Activated CD4-positive, alpha-beta memory T cell treated with anti-CD3 and anti-CD28 coated beads for 36 hours (primary cell): ENCODE measurements around the gene SIGLEC11. TPM values are rescaled to one million over a fixed set of nuclear protein-coding genes. Genes with fewer than 3 reads are reported as not detected.
"Not testable (repeated sequence)": the region's sequence is repeated elsewhere in the genome, so short reads cannot be mapped to it uniquely, and the experiment has no call there.

Experiments
- CTCF ChIA-PET: fragments of 350-600 bp; sonication (Branson Sonifier 250); formaldehyde crosslinking; loops from one replicate; lab custom pipeline; 2021; ENCODE audit warnings: antibody characterized with exemption, inconsistent platforms; lab: Charles Lee
- POLR2A ChIA-PET: fragments of 350-600 bp; sonication (Branson Sonifier 250); formaldehyde crosslinking; loops from one replicate; lab custom pipeline; 2021; ENCODE audit warnings: antibody characterized with exemption; lab: Charles Lee
- DNase-seq: peaks from one replicate; pipeline ENCODE4 v3.0.0-alpha.2; 2020
- H3K27ac Mint-ChIP-seq: one replicate; pipeline ENCODE4 v1.8.0; 2021; ENCODE audit warnings: mixed read lengths
- H3K27me3 Mint-ChIP-seq: one replicate; pipeline ENCODE4 v1.8.0; 2021; ENCODE audit warnings: mixed read lengths
- H3K36me3 Mint-ChIP-seq: one replicate; pipeline ENCODE4 v1.8.0; 2021; ENCODE audit warnings: mixed read lengths
- H3K4me1 Mint-ChIP-seq: one replicate; pipeline ENCODE4 v1.8.0; 2021; ENCODE audit warnings: low read depth, mixed read lengths
- H3K4me3 Mint-ChIP-seq: one replicate; pipeline ENCODE4 v1.8.0; 2021; ENCODE audit warnings: mild to moderate bottlenecking, mixed read lengths
- H3K9me3 Mint-ChIP-seq: one replicate; pipeline ENCODE4 v1.8.0; 2021; ENCODE audit warnings: mixed read lengths
- intact Hi-C: fragments of 100-400 bp; cut with micrococcal nuclease; formaldehyde crosslinking; loops from one replicate; pipeline ENCODE4 v1.15.1; 2023
- total RNA-seq, 2 experiments: library from RNA; stranded (reverse); gene quantifications; one replicate each; pipeline ENCODE4 v1.2.3, GENCODE V29; 2021

SIGLEC11 gene, protein sequence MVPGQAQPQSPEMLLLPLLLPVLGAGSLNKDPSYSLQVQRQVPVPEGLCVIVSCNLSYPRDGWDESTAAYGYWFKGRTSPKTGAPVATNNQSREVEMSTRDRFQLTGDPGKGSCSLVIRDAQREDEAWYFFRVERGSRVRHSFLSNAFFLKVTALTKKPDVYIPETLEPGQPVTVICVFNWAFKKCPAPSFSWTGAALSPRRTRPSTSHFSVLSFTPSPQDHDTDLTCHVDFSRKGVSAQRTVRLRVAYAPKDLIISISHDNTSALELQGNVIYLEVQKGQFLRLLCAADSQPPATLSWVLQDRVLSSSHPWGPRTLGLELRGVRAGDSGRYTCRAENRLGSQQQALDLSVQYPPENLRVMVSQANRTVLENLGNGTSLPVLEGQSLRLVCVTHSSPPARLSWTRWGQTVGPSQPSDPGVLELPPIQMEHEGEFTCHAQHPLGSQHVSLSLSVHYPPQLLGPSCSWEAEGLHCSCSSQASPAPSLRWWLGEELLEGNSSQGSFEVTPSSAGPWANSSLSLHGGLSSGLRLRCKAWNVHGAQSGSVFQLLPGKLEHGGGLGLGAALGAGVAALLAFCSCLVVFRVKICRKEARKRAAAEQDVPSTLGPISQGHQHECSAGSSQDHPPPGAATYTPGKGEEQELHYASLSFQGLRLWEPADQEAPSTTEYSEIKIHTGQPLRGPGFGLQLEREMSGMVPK
- not detected for total RNA-seq

DNA sequence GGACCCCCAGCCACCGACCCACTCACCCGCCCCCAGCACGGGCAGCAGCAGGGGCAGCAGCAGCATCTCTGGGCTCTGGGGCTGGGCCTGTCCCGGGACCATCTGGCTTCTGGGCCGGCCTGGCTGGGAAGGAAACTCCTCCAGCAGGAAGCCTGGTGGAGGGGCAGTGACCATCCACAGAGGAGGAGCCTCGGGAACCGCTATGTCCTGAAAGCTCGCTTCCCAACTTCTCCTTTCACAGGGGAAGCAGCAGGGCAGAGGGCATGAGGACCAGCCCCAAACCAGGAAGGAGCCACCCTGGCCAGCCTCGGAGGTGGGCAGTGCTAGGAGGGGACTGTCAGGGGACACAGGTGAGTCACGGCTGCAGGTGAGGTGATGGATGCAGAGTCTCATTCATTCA lies at the start of gene SIGLEC11:
Gene SIGLEC11 (minus strand): TSS at position 193 of the 400 bp plus-strand sequence. CDS start 91 bp downstream, at position 102.
- intact Hi-C loops, H3K36me3 Mint-ChIP-seq, H3K9me3 Mint-ChIP-seq, H3K27me3 Mint-ChIP-seq, H3K4me3 Mint-ChIP-seq, DNase-seq, CTCF ChIA-PET, H3K4me1 Mint-ChIP-seq, POLR2A ChIA-PET, H3K27ac Mint-ChIP-seq: not testable (repeated sequence)

DNA sequence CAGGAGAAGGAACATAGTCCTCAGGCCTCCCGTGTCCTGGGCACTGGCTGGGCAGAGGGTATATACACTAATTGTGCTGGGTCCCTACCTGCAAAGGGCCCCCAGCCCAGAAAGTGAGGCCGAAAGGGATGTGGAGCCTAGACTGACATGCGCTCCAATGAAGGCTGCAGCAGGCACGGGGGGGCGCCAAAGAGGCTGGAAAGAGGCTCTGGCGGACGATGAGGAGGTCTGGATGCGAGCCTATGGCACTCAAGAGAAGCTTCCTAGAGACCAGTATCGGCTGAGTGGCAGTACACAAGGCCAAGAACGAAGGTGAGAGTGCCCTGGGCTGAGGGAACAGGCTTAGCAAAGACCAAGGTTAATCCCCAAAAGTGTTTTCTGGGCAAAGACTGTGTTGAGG lies 47.6 kb upstream of the SIGLEC11 start:
- intact Hi-C loops: no loop called here
- peaks cover 21% of the 10 kb centered on the region for H3K4me1 Mint-ChIP-seq
- no peak for DNase-seq
- H3K36me3 Mint-ChIP-seq: peaks cover 32% of the 10 kb centered on the region
- ChIA-PET CTCF (no interaction called here), POLR2A (no interaction called here)
- H3K27me3 Mint-ChIP-seq: no peaks in the 10 kb centered on the region
- no peak overlapping the region for H3K4me3 Mint-ChIP-seq
- H3K27ac Mint-ChIP-seq: no peak overlapping the region
- H3K9me3 Mint-ChIP-seq: no peaks in the 10 kb centered on the region

DNA sequence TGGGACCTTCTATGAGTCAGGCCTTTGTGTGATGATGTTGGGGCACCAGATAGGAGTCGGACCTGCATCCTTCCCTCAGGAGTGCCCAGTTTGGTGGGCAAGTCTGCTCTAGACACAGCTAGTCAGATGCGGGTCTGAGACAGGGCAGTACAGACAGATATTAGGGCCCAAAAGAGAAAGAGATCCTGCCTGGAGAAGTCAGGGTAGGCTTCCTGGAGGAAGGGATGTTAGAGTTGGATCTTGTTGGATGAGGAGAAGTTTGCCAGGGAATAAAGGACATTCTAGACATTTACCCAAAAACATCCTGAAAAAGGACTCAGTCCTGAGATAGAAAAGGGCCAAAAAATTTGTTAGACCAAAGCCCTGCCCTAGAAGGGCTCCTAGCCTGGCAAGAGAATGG lies 47.0 kb upstream of the SIGLEC11 start:
- no peak overlapping the region for H3K4me3 Mint-ChIP-seq
- H3K36me3 Mint-ChIP-seq: peaks cover 28% of the 10 kb centered on the region
- POLR2A ChIA-PET: no interaction called here
- H3K4me1 Mint-ChIP-seq: peaks cover 25% of the 10 kb centered on the region
- CTCF ChIA-PET: no interaction called here
- H3K27me3 Mint-ChIP-seq: no peaks in the 10 kb centered on the region
- H3K27ac Mint-ChIP-seq: no peak overlapping the region
- H3K9me3 Mint-ChIP-seq: no peaks in the 10 kb centered on the region
- no peak for DNase-seq
- intact Hi-C loops: no loop called here

DNA sequence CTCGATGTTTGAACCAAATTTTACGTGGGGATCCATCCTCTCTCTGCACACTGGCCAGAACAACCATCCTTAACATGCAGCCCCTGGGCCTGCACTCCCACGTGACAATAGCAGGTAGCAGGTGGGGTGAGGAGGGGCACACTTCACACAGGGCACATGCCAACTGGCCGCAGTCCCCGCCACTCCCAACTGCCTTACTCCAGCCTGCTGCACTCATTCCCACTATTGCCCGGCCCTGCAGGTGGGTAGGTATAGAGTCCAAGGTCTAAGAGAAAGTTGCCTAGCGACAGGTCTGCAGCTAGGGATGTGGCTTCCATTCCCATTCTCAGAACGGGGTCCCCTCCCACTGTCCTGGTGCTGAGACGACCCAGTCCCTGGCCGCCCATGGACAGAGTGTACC lies 46.2 kb upstream of the SIGLEC11 start:
- intact Hi-C loops: no loop called here
- POLR2A ChIA-PET: no interaction called here
- H3K9me3 Mint-ChIP-seq: no peaks in the 10 kb centered on the region
- DNase-seq: no peak
- H3K36me3 Mint-ChIP-seq: peaks cover 30% of the 10 kb centered on the region
- no peak overlapping the region for H3K27ac Mint-ChIP-seq
- no peaks in the 10 kb centered on the region for H3K27me3 Mint-ChIP-seq
- H3K4me3 Mint-ChIP-seq: no peak overlapping the region
- H3K4me1 Mint-ChIP-seq: peaks cover 25% of the 10 kb centered on the region
- CTCF ChIA-PET: no interaction called here

DNA sequence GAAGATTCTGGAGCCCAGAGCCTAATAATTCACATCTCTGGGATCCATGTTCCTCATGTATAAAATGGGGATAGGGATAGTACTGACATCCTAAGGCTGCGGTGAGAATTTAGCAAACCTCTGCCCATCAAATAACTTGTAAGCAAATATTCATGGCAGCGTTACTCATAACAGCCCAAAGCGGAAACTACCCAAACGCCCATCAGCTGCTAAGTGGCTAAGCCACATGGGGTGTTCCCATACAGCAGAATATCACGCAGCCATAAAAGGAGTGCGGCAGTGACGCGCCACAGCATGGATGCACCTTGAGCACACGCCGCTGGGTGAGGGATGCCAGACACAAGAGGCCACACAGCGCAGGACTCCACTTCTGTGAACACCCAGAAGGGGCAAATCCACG lies 44.5 kb upstream of the SIGLEC11 start:
- CTCF ChIA-PET: no interaction called here
- no peak overlapping the region for H3K4me3 Mint-ChIP-seq
- POLR2A ChIA-PET: no interaction called here
- no peaks in the 10 kb centered on the region for H3K27me3 Mint-ChIP-seq
- peaks cover 25% of the 10 kb centered on the region for H3K4me1 Mint-ChIP-seq
- peak; percentile 48 for DNase-seq
- no peaks in the 10 kb centered on the region for H3K9me3 Mint-ChIP-seq
- H3K36me3 Mint-ChIP-seq: peaks cover 36% of the 10 kb centered on the region
- intact Hi-C loops: no loop called here
- H3K27ac Mint-ChIP-seq: no peak overlapping the region

DNA sequence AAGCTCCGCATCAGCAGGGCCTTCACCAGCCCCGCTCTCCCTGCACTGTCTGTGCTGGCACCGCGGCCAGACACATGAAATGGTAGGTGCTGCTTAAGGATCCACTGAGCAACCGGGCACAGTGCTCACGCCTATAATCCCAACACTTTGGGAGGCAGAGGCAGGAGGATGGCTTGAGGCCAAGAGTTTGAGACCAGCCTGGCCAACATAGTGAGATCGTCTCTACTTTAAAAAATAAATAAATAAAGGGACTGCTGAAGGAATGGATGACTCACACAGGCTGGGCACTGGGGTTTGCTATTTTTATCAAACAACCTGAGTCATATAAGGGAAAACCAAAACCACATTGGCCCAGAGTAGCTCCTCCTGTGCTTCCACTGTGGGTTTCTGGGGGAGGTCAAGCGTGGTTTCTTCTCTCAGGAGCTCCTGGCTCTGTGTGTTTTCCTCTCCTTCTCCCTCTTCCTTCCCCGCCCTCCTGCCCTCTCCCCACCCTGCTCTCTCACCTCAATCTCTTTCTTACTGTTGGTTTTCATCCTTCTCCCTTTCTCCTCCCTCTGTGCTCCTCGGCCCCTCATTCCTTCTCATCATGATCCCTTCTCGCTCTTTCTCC lies 42.9 kb upstream of the SIGLEC11 start:
- Mint-ChIP-seq H3K36me3 (peaks cover 45% of the 10 kb centered on the region), H3K4me1 (peaks cover 25% of the 10 kb centered on the region), H3K27ac (peak overlapping the region; percentile 45), H3K9me3 (no peaks in the 10 kb centered on the region), H3K27me3 (no peaks in the 10 kb centered on the region), H3K4me3 (peak overlapping the region; percentile 7)
- intact Hi-C loops: loop anchor here (1.0 kb wide), 1 partner anchor 21 kb away; the partner anchor contains the start of gene VRK3
- CTCF ChIA-PET: interaction anchor here (0.7 to 1.0 kb wide), 4 partner anchors 10 to 42 kb away, joined by 3 to 5 read pairs (median 4); no protein-coding TSS in a partner anchor
- POLR2A ChIA-PET: no interaction called here
- peak; percentile 62 for DNase-seq

DNA sequence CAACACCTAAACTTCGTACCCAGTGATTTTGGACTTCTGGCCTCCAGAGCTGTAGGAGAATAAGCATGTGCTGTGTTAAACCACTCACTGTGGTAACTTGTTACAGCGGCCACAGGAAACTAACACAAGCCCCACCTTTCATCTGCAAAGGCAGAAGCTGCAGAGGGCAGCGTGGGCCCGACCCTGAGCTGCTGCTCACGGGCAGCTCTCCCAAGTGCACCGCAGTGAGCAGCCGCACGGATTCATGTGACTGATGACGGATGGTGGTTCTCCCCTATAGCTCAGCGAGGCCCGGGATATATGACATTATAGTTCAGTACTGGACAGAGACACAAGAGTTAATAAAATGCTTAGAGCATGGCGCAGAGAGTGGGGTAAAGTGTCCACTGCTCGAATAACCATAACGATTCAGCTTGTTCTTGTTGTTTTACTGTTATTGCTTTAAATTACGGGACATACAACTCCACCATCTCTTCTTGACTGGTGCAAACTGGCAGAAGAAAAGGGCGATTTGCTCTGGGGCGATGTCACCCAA lies 42.3 kb upstream of the SIGLEC11 start:
- peaks cover 45% of the 10 kb centered on the region for H3K36me3 Mint-ChIP-seq
- H3K27me3 Mint-ChIP-seq: no peaks in the 10 kb centered on the region
- H3K4me1 Mint-ChIP-seq: peaks cover 25% of the 10 kb centered on the region
- H3K27ac Mint-ChIP-seq: no peak overlapping the region
- ChIA-PET CTCF (interaction anchor here (0.7 to 1.0 kb wide), 4 partner anchors 11 to 43 kb away, joined by 3 to 5 read pairs (median 4); no protein-coding TSS in a partner anchor), POLR2A (no interaction called here)
- intact Hi-C loops: no loop called here
- no peak for DNase-seq
- no peaks in the 10 kb centered on the region for H3K9me3 Mint-ChIP-seq
- no peak overlapping the region for H3K4me3 Mint-ChIP-seq

DNA sequence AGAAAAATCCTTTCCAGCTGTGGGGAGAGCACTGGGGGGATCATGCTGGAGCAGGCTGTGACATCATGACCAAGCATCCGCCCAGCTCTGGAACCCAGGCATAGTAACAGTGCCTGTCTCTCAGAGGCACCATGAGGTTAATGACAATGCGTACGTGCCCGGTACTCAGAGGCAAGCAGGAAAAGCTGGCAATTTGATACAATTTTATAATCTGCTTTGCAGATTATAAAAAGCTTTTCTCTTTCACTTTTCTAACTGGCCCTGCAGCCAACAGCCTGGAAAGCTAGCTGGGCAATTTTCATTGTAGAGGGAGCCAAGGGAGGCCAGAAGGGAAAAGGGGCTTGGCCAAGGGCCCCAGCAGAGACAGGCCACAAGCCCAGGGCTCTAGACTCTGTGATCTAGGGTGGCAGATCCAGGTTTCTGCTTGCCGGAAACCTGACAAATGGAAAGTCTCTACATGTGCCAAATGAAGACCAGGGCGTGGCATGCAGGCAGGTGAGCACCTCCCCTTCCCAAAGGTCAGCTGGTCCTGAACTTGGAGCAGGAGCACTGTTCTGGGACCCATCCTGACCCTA lies 41.5 kb upstream of the SIGLEC11 start:
- H3K4me1 Mint-ChIP-seq: peaks cover 25% of the 10 kb centered on the region
- intact Hi-C loops: no loop called here
- H3K4me3 Mint-ChIP-seq: no peak overlapping the region
- H3K27me3 Mint-ChIP-seq: no peaks in the 10 kb centered on the region
- ChIA-PET CTCF (no interaction called here), POLR2A (interaction anchor here (1.0 to 1.2 kb wide), 2 partner anchors 9 to 88 kb away, joined by 3 read pairs; no protein-coding TSS in a partner anchor)
- H3K27ac Mint-ChIP-seq: no peak overlapping the region
- peaks cover 44% of the 10 kb centered on the region for H3K36me3 Mint-ChIP-seq
- no peak for DNase-seq
- no peaks in the 10 kb centered on the region for H3K9me3 Mint-ChIP-seq

DNA sequence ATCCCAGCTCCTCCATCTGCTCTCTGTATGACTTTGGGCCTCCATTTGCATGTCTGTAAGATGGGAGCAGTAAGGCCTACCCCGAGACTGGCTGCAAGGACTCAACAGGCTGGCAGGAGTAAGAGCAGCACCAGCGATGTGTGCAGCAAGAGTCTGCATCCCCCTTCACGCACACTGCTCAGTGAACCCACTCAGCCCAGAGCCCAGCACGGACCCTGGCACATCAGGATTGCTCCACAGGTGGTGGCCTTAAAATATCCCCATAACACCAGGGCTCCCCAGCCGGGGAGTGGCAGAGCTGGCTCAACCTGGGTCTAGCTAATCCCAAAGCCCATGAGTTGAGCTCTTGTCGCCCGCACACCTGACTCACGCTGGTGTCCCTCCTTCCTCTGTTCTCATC lies 40.8 kb upstream of the SIGLEC11 start:
- intact Hi-C loops: no loop called here
- ChIA-PET POLR2A (interaction anchor here (1.0 to 1.2 kb wide), 2 partner anchors 9 to 87 kb away, joined by 3 read pairs; no protein-coding TSS in a partner anchor), CTCF (no interaction called here)
- Mint-ChIP-seq H3K27ac (no peak overlapping the region), H3K4me3 (no peak overlapping the region), H3K4me1 (peaks cover 25% of the 10 kb centered on the region), H3K27me3 (no peaks in the 10 kb centered on the region), H3K9me3 (no peaks in the 10 kb centered on the region), H3K36me3 (peaks cover 42% of the 10 kb centered on the region)
- DNase-seq: no peak

DNA sequence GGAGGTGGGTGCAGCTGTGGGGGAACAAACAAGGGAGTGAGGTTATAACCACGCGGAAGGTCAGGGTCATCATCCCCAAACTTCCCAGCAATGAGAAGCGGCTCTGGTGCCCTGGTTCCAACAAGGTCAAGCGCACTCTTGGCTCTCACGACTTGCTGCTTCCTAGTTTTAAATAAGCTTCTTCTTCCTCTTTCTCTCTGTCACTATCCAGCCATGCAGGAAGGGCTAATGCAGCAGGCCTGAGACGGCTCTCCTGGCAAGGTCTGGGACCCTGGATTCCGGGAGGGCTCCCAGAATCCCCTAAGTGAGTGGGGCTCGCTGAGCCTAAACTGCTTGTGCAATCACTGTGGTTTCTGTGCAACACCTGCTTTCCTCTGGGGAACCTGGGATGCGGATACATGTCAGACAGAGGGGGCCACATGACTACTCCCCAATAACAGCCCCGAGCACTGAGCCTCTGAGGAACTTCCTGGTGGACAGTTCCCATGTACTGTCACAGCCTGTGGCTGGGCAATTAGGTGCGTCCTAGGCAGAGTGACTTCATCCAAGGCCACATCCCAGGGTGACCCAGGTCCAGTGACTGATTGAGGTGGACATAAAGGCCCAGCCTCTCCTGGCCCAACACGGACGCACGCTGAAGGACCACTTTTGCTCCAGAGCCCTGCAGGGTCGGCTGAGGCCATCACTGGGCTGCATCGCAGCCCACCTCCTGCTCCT lies 40.0 kb upstream of the SIGLEC11 start:
- Mint-ChIP-seq H3K27me3 (no peaks in the 10 kb centered on the region), H3K4me1 (peaks cover 25% of the 10 kb centered on the region), H3K9me3 (no peaks in the 10 kb centered on the region), H3K27ac (no peak overlapping the region), H3K36me3 (peaks cover 43% of the 10 kb centered on the region), H3K4me3 (no peak overlapping the region)
- no peak for DNase-seq
- intact Hi-C loops: no loop called here
- ChIA-PET CTCF (no interaction called here), POLR2A (no interaction called here)

DNA sequence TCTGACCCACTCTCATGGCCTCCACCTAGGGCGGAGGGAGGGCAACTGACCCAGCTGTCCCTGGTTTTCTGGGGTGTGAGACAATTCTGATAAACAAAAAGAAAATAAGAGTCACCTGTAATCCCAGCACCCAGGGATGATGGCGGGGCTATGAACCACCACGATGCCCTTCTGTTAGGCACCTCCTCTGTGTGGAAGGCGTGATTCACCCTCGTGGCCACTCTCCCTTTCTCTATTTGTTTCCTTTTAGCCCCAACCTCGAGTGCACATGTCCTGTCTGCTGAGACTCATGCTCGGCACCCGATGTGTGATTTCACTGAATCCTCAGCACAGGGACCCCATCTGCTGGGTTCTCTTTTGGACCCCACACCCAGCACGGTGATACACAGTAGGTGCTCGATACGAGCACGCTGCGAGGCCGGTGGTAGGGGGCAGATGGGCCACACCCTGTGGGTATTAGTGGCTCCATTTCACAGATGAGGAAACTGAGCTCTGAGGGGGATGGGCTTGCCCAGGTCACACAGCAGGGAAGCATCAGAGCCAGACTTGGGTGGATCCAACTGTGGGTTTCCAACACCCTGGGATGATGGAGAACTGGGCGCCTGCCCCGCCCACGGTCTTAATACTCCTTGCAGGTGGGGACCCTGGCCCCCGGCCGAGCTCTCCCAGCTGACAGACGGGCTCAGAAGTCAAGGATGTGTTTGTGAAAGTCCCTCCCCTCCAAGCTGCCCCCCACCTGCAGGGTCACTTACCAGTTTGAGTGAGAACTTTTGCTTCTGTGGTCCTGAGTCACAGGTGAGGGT lies 39.3 kb upstream of the SIGLEC11 start:
- H3K27ac Mint-ChIP-seq: no peak overlapping the region
- no peak overlapping the region for H3K4me3 Mint-ChIP-seq
- peaks cover 38% of the 10 kb centered on the region for H3K36me3 Mint-ChIP-seq
- H3K9me3 Mint-ChIP-seq: no peaks in the 10 kb centered on the region
- DNase-seq: peak; percentile 23
- CTCF ChIA-PET: no interaction called here
- H3K4me1 Mint-ChIP-seq: peaks cover 20% of the 10 kb centered on the region
- POLR2A ChIA-PET: no interaction called here
- no peaks in the 10 kb centered on the region for H3K27me3 Mint-ChIP-seq
- intact Hi-C loops: no loop called here
